Urothelium cell line (cell line): ENCODE measurements around the gene DENND1C.
A peak's percentile ranks its signal among the peaks of the same experiment; 100 is the strongest.

Experiments
- DNase-seq: peaks from one replicate; pipeline ENCODE4 v3.0.0; 2011; ENCODE audit warnings: low spot score, mixed read lengths
- FAIRE-seq: peaks from 2 replicates; lab custom pipeline; 2011; peaks lifted over from hg19 to GRCh38; lab: Jason Lieb, UNC

The DENND1C gene

GRCh38 chr19:6425732-6426620 lies 55.6 kb downstream of the DENND1C start:
- DNase-seq: no peak
- no peak for FAIRE-seq

- peak; percentile 50 for FAIRE-seq
- peak; percentile 95 for DNase-seq
These were observed 56.5 kb downstream of the DENND1C start for GRCh38 chr19:6424939-6425731.

- DNase-seq: peak; percentile 41
- FAIRE-seq: peak; percentile 71
These were observed 57.2 kb downstream of the DENND1C start, which contains the start of gene KHSRP for GRCh38 chr19:6424195-6424938. Gene KHSRP, minus strand, starts transcription at chr19:6424811. Its CDS starts 110 bp downstream, at chr19:6424701.

DNA sequence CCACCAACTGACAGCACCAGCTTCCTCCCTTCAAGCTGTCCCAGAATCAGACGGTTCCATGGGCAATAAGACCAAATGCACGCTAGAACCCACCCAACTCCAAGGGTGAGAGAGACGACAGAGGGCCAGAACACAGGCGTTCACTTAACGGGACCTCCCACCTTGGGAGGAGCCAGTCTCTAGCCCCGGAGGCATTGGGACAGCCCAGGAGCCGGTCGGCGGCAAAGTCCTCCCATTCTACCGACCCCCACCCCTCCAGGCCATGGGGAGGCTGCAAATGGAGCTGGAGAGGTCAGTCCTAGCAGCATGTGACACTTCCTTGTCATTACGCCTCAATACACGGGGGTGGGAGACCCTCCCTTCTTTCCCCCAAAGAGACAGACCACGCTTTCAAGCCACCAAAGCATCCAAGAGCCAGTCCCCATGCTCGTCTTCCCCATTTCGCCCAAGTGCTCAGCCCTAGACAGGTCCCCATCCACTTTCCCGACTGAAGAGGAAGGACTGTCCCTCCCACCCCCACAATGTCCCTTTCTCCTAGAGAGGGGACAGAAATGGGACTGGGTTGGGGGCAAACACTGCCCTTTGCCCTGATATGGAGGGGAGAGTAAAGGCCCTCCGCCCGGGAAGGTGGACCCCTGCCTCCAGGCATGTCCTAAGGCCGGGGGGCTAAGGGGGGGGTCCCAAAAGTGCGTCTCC lies 57.9 kb downstream of the DENND1C start:
- no peak for FAIRE-seq

GRCh38 chr19:6421075-6422014 lies 60.2 kb downstream of the DENND1C start:
- no peak for FAIRE-seq

More for the DNA sequence above, 57.9 kb downstream of the DENND1C start:
- peak; percentile 22 for DNase-seq

GRCh38 chr19:6418562-6418932 lies 63.0 kb downstream of the DENND1C start:
- DNase-seq (no peak), FAIRE-seq (no peak)

More at GRCh38 chr19:6421075-6422014, 60.2 kb downstream of the DENND1C start:
- no peak for DNase-seq

DNA sequence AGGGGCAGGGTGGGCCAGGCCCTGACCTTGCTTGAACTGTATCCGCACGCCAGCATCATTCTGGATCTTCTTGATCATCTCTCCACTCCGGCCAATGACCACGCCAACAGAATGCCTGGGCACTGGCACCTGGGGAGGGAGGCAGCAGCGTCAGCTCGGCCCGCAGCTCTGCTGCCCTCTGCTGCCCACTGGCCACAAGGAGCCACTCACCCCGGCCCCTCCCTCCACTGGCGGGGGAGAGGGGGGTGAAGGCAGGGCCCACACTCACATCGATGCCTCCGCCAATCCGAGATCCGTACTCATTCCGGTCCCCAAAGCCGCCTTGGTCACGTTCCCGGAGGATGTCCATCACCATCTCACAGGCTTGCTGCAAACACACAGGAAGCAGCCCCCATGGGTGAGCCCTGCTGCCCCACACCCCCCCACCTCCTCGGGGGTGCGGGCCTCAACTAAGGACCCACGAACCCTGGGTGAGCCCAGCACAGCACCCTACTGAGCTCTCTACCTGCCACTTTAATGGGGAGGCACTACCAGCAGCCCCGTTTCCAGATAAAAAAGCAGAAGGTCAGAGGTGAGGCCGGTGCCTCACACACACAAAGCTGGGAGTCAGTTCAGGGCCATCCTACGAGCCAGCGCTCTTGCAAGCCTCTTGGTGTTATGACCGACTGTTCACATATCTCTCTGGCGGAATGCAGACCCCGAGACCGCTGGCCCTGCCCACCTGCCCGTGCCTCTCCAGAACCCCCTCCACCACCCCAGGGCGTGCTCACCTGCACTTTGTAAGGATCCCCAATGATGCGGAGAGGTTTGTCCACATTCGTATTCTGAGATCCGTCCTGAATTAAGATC lies 63.6 kb downstream of the DENND1C start:
- no peak for FAIRE-seq
- no peak for DNase-seq
